ENCODE measurements around the gene SMIM26.
"Not testable (repeated sequence)": the region's sequence is repeated elsewhere in the genome, so short reads cannot be mapped to it uniquely, and the experiment has no call there.

SMIM26 gene, protein sequence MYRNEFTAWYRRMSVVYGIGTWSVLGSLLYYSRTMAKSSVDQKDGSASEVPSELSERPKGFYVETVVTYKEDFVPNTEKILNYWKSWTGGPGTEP

GRCh38 chr20:18566892-18567738 lies at the start of gene SMIM26:
Gene SMIM26 (plus strand): TSS chr20:18567432. CDS start chr20:18567479, 47 bp downstream.
- peak; percentile 94 for DNase-seq

- DNase-seq, result not testable (repeated sequence)
These were observed 45.2 kb upstream of the SMIM26 start for GRCh38 chr20:18522066-18522465.

GRCh38 chr20:18523066-18523465 lies 44.2 kb upstream of the SMIM26 start:
- DNase-seq, result no peak

DNA sequence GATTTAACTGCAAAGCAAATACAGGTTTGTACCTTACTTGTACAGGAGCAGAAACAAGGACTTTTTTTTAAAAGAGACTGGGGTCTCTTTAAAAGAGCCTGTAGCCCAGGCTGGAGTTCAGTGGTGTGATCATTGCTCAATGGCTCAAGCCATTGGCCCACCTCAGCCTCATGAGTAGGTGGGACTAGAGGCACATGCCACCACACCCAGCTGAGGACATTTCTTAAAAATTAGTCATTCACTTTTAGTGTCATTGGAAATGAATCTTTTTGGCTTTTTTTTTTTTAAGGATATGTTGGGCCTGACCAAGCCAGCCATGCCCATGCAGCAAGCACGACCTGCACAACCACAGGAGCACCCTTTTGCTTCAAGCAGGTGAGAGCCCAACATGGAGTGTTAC lies 42.6 kb upstream of the SMIM26 start:
- no peak for DNase-seq

GRCh38 chr20:18526761-18527160 lies 40.5 kb upstream of the SMIM26 start:
- not testable (repeated sequence) for DNase-seq

- DNase-seq, result no peak
These were observed 39.9 kb upstream of the SMIM26 start for GRCh38 chr20:18527339-18527738.

GRCh38 chr20:18527836-18528235 lies 39.4 kb upstream of the SMIM26 start:
- no peak for DNase-seq

- DNase-seq, result no peak
These were observed 38.2 kb upstream of the SMIM26 start for GRCh38 chr20:18529041-18529440.

DNA sequence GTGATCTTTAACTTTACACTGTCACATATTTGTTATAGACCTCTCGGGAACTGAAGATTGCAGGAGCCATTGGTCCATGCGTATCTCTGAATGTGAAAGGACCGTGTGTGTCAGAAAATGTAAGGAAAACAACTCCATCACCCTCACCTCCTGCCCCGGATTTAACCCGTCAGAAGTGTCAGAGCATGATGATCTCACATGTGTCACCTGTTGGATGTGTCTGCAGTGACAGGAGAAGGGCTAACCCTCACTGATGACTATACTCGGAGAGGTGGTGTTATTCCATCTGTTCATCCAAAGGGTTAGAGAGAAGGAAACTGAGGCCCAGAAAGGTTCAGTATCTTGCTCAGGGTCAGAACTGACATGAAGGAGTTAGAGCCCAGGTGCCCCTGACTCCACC lies 34.6 kb upstream of the SMIM26 start:
- DNase-seq, result no peak

GRCh38 chr20:18533491-18533890 lies 33.7 kb upstream of the SMIM26 start:
- no peak for DNase-seq

- DNase-seq, result no peak
These were observed 33.1 kb upstream of the SMIM26 start for GRCh38 chr20:18533978-18534644.

- DNase-seq, result no peak
These were observed 29.6 kb upstream of the SMIM26 start for GRCh38 chr20:18537651-18538050.

GRCh38 chr20:18541741-18542140 lies 25.5 kb upstream of the SMIM26 start:
- no peak for DNase-seq

DNA sequence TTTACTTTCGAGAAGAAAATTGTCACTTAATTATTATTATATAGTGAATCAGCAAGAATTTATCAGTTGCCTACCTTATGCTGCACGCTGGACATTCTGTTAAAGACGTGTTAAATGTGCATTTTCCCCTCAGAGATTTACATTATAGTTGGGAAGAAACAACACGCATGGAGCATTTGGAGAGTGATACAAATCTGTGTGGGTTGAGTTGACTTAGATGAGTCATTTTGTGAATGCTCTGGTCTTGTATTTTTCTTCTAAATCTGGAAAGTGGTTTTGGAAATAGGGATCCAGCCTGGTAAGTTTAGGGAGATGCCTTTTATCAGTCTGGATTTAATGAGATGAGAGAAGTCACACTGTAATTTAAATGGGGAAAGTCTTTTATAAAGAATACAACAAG lies 24.0 kb upstream of the SMIM26 start:
- DNase-seq, result no peak

GRCh38 chr20:18543932-18544331 lies 23.3 kb upstream of the SMIM26 start:
- DNase-seq, result no peak

- DNase-seq, result no peak
These were observed 21.7 kb upstream of the SMIM26 start for GRCh38 chr20:18545566-18545965.

GRCh38 chr20:18548465-18548864 lies 18.8 kb upstream of the SMIM26 start:
- DNase-seq, result no peak

- no peak for DNase-seq
These were observed 13.5 kb upstream of the SMIM26 start for GRCh38 chr20:18553746-18554145.

- no peak for DNase-seq
These were observed 483 bp downstream of the SMIM26 start for GRCh38 chr20:18567739-18568091.

GRCh38 chr20:18571009-18571408 lies 3.8 kb downstream of the SMIM26 start:
- DNase-seq, result no peak

- no peak for DNase-seq
These were observed 4.3 kb downstream of the SMIM26 start for GRCh38 chr20:18571578-18571977.

- DNase-seq, result no peak
These were observed 10.7 kb downstream of the SMIM26 start for GRCh38 chr20:18577942-18578341.

- DNase-seq, result no peak
These were observed 11.3 kb downstream of the SMIM26 start for GRCh38 chr20:18578581-18578980.

DNA sequence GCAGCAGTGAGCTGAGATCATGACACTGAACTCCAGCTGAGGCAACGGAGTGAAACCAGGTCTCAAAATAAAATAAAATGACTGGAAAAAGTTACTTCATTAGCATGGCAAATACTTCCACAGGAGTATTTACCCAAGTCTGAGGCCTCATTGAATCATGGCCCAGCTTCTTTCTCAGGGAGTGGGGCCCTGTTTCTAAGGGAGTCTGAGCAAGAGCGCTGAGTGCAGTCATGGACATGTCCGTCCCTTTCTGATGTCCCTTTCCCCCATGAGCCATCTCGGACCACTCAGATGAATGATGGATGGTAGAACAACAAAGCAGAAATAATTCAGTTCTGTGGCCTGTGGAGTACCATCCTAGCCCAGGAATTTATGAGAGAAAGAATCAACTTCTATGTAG lies 12.8 kb downstream of the SMIM26 start:
- DNase-seq, result no peak

Data from retina (tissue), 1 donor.